ENCODE data around the gene IL1RL1.
A peak's percentile ranks its signal among the peaks of the same experiment; 100 is the strongest.

IL1RL1 gene

GRCh38 chr2:102297891-102298290, 13.5 kb upstream of the IL1RL1 start:
- Histone ChIP-seq H3K4me1 (ENCODE audit: insufficient read depth, low read length, severe bottlenecking) (no peaks in the 10 kb centered on the region), H3K27ac (ENCODE audit: low read depth, low read length, poor library complexity, severe bottlenecking) (no peak overlapping the region), H3F3A (ENCODE audit: insufficient read depth, low read length) (no peaks in the 10 kb centered on the region), H3K9me2 (ENCODE audit: low read depth, low read length) (no peaks in the 10 kb centered on the region), H3K9me3 (ENCODE audit: low read length) (no peaks in the 10 kb centered on the region), H3K9ac (ENCODE audit: low read length) (no peak overlapping the region), H4K20me1 (ENCODE audit: insufficient read depth, low read length) (no peaks in the 10 kb centered on the region), H3K79me2 (ENCODE audit: insufficient read depth, low read length) (no peaks in the 10 kb centered on the region), H3K36me3 (ENCODE audit: insufficient read depth, low read length) (no peaks in the 10 kb centered on the region), H3K27me3 (ENCODE audit: insufficient read depth, low read length) (no peaks in the 10 kb centered on the region), H3K4me3 (ENCODE audit: low read depth, low read length, poor library complexity, severe bottlenecking) (no peak overlapping the region), H2AFZ (ENCODE audit: low read length) (no peak overlapping the region), H3K4me2 (ENCODE audit: low read length) (no peak overlapping the region)
- no peak for TF ChIP-seq CTCF (IDR thresholded peaks at IDR 0.05; ENCODE audit: low read length)
- no peak for TF ChIP-seq EZH2 (IDR thresholded peaks at IDR 0.05; ENCODE audit: borderline replicate concordance, low read length)

GRCh38 chr2:102301867-102302362, 9.4 kb upstream of the IL1RL1 start:
- Histone ChIP-seq H3K27ac (ENCODE audit: low read depth, low read length, poor library complexity, severe bottlenecking) (no peak overlapping the region), H3K79me2 (ENCODE audit: insufficient read depth, low read length) (no peaks in the 10 kb centered on the region)

GRCh38 chr2:102302458-102302857, 8.9 kb upstream of the IL1RL1 start:
- no peaks in the 10 kb centered on the region for H3K9me3 ChIP-seq (ENCODE audit: low read length)
- H3K4me1 ChIP-seq (ENCODE audit: insufficient read depth, low read length, severe bottlenecking) = no peaks in the 10 kb centered on the region
- no peaks in the 10 kb centered on the region for H3F3A ChIP-seq (ENCODE audit: insufficient read depth, low read length)
- no peaks in the 10 kb centered on the region for H4K20me1 ChIP-seq (ENCODE audit: insufficient read depth, low read length)
- H3K79me2 ChIP-seq (ENCODE audit: insufficient read depth, low read length) = no peaks in the 10 kb centered on the region
- no peaks in the 10 kb centered on the region for H3K27me3 ChIP-seq (ENCODE audit: insufficient read depth, low read length)
- no peak overlapping the region for H3K4me2 ChIP-seq (ENCODE audit: low read length)
- no peak overlapping the region for H2AFZ ChIP-seq (ENCODE audit: low read length)
- no peak overlapping the region for H3K4me3 ChIP-seq (ENCODE audit: low read depth, low read length, poor library complexity, severe bottlenecking)
- no peaks in the 10 kb centered on the region for H3K36me3 ChIP-seq (ENCODE audit: insufficient read depth, low read length)
- no peak overlapping the region for H3K27ac ChIP-seq (ENCODE audit: low read depth, low read length, poor library complexity, severe bottlenecking)
- H3K9ac ChIP-seq (ENCODE audit: low read length) = no peak overlapping the region
- no peaks in the 10 kb centered on the region for H3K9me2 ChIP-seq (ENCODE audit: low read depth, low read length)
- TF ChIP-seq CTCF (IDR thresholded peaks at IDR 0.05; ENCODE audit: low read length) (no peak), EZH2 (IDR thresholded peaks at IDR 0.05; ENCODE audit: borderline replicate concordance, low read length) (no peak)

More at GRCh38 chr2:102301867-102302362, 9.4 kb upstream of the IL1RL1 start:
- Histone ChIP-seq H3K4me3 (ENCODE audit: low read depth, low read length, poor library complexity, severe bottlenecking) (no peak overlapping the region), H3F3A (ENCODE audit: insufficient read depth, low read length) (no peaks in the 10 kb centered on the region), H2AFZ (ENCODE audit: low read length) (no peak overlapping the region), H3K36me3 (ENCODE audit: insufficient read depth, low read length) (no peaks in the 10 kb centered on the region), H3K4me2 (ENCODE audit: low read length) (no peak overlapping the region), H3K27me3 (ENCODE audit: insufficient read depth, low read length) (no peaks in the 10 kb centered on the region), H3K9me2 (ENCODE audit: low read depth, low read length) (no peaks in the 10 kb centered on the region), H4K20me1 (ENCODE audit: insufficient read depth, low read length) (no peaks in the 10 kb centered on the region), H3K9me3 (ENCODE audit: low read length) (no peaks in the 10 kb centered on the region), H3K9ac (ENCODE audit: low read length) (no peak overlapping the region), H3K4me1 (ENCODE audit: insufficient read depth, low read length, severe bottlenecking) (no peaks in the 10 kb centered on the region)
- TF ChIP-seq CTCF (IDR thresholded peaks at IDR 0.05; ENCODE audit: low read length) = peak; percentile 38
- no peak for TF ChIP-seq EZH2 (IDR thresholded peaks at IDR 0.05; ENCODE audit: borderline replicate concordance, low read length)

All from OCI-LY1 (cell line).